Suppressor macrophage treated with lipopolysaccharide for 4 hours (primary cell): ENCODE data around the gene BACH2.
A peak's percentile ranks its signal among the peaks of the same experiment; 100 is the strongest.
"Not testable (repeated sequence)": the region's sequence is repeated elsewhere in the genome, so short reads cannot be mapped to it uniquely, and the experiment has no call there.

Experiments used
- DNase-seq: peaks from one replicate; pipeline ENCODE4 v3.0.0-alpha.2; 2020

The BACH2 gene

DNA sequence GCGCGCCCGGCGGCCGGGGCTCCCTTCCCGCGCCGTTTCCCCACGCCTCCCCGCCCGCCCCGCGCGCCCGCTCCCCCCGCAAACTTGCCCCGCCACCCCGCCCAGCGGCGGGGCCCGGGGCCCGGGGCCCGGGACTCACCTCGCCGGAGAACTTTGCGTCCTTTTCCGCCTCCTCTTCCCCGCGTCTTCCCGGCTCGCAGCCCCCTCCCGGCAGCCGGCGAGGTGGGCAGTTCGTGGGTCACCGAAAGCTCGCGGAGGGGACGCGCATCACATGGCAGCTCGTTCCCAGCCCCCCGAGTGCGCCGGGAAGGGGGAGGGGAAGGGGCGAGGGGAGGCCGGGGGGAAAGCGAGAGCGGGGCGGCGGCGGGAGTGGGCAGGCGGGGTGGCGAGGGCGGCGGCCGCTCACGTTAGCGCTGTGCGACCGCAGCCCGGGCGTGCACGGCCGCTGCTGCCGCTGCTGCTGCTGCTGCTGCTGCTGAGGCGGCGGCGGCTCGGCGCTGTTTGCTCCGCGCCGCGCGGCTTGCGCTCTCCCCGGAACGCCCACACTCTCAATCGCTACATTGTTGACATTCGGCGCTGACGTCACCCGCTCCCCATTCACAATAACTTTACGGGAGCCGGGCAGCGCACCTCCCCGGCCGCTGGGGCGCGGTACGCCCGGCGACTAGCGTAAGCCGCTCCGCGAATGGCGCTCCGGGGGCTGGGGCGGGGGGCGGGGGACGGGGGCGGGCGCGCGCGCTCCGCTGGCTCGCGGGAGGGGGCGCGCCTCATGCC lies at the start of gene BACH2:
Gene BACH2, minus strand, starts transcription at position 503 of the 774 bp plus-strand sequence. CDS start 287,999 bp downstream, outside the sequence.
- DNase-seq: peak; percentile 88

DNA sequence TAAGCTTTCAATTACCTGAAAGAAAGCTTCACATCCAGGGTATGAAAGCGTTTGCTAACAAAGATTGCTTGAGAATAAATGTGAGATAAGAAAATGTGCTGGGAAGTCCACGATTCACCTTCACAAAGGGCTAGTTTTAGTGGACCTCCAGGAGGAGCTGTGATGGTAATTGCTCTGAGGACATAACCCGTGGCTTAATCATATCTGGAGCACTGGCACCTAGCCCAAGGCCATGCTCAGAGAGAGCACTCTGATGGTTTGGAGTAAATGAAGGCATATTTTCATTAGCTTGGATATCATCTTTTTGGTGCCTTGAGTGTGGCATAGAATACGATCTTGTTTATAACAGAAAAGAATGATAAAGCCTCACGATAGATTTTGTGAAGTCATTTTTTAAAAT lies 46.9 kb upstream of the BACH2 start:
- DNase-seq: no peak

GRCh38 chr6:90338409-90338808 lies 41.8 kb upstream of the BACH2 start:
- DNase-seq: no peak

DNA sequence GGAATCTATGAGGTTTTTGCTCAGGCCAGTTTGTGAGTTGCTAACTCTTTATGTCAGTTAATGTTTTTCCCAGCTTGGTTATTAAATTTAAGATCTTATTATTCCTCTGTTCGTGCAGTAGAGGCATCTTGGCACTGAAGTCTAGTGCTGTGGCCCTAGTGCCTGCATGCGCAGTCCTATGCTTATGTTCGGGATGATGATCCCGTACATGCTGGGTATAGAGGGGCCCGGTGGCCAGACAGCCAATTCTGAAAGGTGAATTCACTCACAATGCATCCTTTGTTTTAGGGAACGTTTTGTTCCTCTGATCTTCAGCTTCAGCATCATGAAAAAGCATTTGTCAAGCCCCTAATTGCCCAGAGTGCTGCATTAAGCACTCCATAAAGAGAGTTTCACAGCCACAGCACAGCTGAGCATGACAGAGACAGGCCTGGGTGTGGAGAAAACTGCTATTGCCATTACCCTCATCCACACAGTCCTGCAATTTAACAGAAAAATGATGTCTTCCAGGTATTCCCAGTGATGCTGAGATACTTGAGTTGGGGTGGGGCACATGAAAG lies 39.8 kb upstream of the BACH2 start:
- DNase-seq: no peak

- no peak for DNase-seq
These were observed 37.3 kb upstream of the BACH2 start for GRCh38 chr6:90333928-90334327.

DNA sequence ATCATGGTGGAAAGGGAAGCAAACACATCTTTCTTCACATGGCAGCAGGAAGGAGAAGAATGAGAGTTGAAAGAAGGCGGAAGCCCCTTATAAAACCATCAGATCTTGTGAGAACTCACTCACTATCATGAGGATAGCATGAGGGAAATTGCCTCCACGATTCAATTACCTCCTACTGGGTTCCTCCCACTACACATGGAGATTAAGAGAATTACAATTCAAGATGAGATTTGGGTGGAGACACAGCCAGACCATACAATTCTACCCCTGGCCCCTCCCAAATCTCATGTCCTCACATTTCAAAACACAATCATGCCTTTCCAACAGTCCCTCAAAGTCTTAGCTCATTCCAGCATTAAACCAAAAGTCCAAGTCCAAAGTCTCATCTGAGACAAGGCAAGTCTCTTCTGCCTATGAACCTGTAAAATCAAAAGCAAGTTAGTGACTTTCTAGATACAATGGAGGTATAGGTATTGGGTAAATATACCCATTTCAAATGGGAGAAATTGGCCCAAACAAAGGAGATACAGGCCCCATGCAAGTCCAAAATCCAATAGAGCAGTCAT lies 36.4 kb upstream of the BACH2 start:
- not testable (repeated sequence) for DNase-seq

- DNase-seq: no peak
These were observed 32.9 kb upstream of the BACH2 start for GRCh38 chr6:90329386-90330077.

GRCh38 chr6:90328004-90328403 lies 31.4 kb upstream of the BACH2 start:
- no peak for DNase-seq

- DNase-seq: no peak
These were observed 29.9 kb upstream of the BACH2 start for GRCh38 chr6:90326404-90327057.

DNA sequence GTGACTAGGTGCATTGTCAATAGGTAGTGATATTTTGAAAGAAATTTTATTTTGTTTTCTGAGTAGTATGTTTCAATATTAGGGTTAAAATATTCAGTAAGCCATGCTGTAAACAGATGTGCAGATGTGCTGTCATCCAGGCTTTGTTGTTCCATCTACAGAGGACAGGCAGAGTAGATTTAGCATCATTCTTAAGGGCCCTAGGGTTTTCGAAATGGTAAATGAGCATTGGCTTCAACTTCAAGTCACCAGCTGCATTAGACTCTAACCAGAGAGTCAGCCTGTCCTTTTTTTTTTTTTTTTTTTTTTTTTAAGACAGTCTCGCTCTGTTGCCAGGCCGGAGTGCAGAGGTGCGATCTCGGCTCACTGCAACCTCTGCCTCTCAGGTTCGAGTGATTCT lies 27.1 kb upstream of the BACH2 start:
- no peak for DNase-seq

GRCh38 chr6:90322976-90323474 lies 26.4 kb upstream of the BACH2 start:
- DNase-seq: no peak

DNA sequence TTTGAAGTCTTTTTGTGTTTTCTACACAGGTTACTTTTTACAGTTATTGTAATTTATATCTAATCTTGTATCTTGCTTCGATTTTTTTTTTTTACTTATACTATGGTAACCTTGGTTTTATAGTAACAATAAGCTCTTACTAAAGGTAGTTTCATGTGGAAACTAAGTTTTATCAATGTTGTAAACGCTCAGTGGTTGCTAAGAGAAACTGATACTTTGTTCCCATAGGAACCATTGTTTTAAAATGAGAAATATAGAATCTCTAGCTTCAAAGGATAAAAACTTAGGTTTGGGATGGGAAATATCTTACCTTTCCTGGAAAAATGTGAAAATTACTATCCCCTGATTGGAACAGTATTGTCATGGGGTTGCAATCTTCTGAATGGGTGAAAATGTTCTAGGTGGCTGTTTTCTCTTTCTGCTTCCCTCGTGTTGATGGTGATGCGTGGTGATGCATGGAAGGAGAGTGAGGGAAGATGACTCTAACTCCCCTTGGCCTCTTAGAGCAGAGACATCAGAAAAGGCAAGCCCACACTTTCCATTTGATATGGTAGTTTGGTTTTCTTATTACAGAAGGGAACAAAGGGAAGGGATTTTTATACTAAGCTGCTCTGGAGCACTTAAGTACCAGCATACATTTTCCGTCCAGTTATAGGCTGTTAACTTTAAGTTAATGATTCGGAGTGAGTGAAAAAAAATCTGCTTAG lies 23.5 kb upstream of the BACH2 start:
- DNase-seq: no peak

- DNase-seq: no peak
These were observed 22.4 kb upstream of the BACH2 start for GRCh38 chr6:90319044-90319443.

DNA sequence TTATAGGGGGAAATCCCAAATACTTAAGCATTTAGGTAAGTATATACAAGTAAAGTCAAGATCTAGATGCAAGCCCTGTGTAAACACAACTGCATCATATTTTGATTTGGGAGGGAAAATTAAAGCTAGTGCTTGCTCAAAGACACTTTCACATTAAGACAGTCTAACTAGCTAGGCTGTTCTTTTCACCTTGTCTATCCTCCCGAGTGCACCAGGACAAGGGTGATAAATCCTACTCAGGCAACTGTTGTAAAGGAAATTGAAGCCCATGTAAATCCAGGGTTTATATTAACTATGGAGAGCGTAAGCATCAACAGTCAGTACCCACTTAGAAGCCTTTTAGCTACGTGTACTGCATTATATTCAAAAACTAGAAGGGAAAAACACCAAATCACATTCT lies 19.3 kb upstream of the BACH2 start:
- DNase-seq: no peak

DNA sequence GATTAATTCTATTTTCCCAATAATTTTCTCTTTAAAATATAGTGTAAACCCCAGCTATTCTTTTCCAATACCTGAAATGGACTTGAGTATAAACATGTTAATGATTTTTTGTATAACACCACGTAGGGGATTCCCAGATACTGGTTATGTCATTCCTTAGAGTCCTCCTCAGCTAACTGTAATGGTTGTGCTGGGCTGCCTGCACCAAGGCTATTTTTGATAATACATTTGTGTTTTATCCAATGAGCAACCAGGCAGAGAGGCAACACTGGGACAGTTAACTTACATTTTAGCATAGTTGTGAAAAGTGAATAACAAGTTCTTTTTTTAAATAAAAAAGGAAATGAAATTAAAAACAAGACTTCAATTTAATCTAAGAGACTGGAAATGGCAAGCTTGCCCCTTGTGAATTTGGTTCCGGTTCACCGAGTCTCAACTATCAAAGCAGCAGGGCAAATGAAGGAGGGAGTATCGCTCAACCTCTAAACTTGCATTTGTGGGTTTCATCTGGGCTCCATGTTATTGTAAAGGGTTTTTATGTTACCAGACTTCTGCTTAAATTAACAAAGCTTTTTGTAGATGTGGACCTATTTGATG lies 18.8 kb upstream of the BACH2 start:
- DNase-seq: no peak

- no peak for DNase-seq
These were observed 17.9 kb upstream of the BACH2 start for GRCh38 chr6:90314514-90314913.

- no peak for DNase-seq
These were observed 14.9 kb upstream of the BACH2 start for GRCh38 chr6:90311569-90311968.

DNA sequence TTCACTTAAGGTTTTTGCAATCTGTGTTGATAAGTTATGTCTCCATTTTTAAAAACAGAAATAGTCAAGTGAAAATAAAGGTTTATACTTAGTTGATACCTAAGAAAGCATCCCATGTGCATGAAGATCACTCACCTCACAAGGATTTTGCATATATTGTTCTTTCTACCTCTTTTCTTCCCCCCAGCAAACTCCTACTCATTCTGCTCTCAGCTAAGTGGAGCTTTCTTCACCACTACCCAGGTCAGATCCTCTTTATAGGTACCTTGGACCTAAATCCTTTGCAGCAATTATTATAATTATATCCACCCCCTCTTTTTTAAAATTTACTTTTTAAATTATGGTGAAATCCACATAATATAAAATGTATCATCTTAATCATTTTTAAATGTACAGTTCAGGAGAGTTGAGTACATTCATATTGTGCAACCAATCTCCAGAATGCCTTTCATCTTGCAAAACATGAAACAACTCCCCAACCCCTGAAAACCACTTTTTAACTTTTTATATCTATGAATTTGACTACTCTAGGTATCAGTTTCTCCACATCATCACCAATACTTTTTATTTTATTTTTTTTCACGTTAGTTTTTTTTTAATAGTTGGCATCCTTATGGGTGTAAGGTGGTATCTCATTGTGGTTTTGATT lies 9.3 kb upstream of the BACH2 start:
- no peak for DNase-seq

DNA sequence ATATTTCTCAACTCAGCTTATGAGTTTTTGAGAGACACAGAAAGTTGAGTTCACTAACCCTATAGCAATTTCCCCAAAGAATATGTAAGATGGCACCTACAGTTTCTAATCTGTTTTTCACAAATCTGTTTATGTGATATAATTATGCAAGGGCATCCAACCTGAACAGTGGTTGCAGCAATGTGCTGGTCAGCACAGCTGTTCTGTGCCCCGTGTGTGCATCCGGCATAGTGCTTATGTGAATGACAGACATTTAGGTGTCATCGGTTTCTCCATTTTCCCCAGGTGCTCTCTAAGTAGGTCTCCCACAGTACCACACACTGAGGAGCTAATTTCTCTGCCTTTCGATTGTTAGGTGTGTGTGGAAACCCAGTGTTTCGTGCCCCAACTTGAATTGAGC lies 7.7 kb upstream of the BACH2 start:
- DNase-seq: no peak

- DNase-seq: peak; percentile 34
These were observed 6.4 kb upstream of the BACH2 start for GRCh38 chr6:90303039-90303438.

DNA sequence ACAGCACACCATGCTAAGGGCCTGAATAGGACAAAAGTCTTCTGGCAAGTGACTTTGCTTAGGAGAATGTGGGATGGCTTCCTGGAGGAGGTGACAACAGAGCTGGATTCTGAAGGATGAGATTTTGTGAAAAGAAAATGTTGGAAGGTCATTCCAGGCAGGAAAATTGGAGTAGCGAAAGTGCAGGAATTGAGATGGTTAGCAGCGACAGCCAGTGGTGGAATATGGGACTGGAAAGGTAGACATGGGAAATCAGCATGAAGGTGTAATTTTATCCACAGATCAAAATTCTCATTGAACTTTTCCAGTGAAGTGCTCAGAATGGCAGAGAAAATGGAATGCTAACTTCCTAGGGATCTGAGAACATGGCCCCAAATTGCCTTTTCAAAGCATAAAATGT lies 5.7 kb upstream of the BACH2 start:
- DNase-seq: no peak
